ENCODE results near the gene UNKL.

Gene UNKL

GRCh38 chr16:1363501-1364041, 50.9 kb downstream of the UNKL start:
- peak; percentile 81 for DNase-seq
- in situ Hi-C loops (cut with MboI; ENCODE audit: low pct_unique_long_range_greater_than_20kb, low sequenced_read_pairs) = no loop called here

- no peak for DNase-seq
- in situ Hi-C loops (cut with MboI; ENCODE audit: low pct_unique_long_range_greater_than_20kb, low sequenced_read_pairs) = no loop called here
Measured at GRCh38 chr16:1362807-1363206, 51.7 kb downstream of the UNKL start.

GRCh38 chr16:1361685-1362360, 52.7 kb downstream of the UNKL start:
- no peak for DNase-seq
- in situ Hi-C loops (cut with MboI; ENCODE audit: low pct_unique_long_range_greater_than_20kb, low sequenced_read_pairs) = no loop called here

- in situ Hi-C loops (cut with MboI; ENCODE audit: low pct_unique_long_range_greater_than_20kb, low sequenced_read_pairs) = no loop called here
Measured at GRCh38 chr16:1357906-1358566, 56.5 kb downstream of the UNKL start.

GRCh38 chr16:1356061-1356900, 58.2 kb downstream of the UNKL start:
- in situ Hi-C loops (cut with MboI; ENCODE audit: low pct_unique_long_range_greater_than_20kb, low sequenced_read_pairs) = no loop called here
- no peak for DNase-seq

More at GRCh38 chr16:1357906-1358566, 56.5 kb downstream of the UNKL start:
- DNase-seq = no peak

- in situ Hi-C loops (cut with MboI; ENCODE audit: low pct_unique_long_range_greater_than_20kb, low sequenced_read_pairs) = no loop called here
- no peak for DNase-seq
Measured at GRCh38 chr16:1355591-1355990, 58.9 kb downstream of the UNKL start.

- in situ Hi-C loops (cut with MboI; ENCODE audit: low pct_unique_long_range_greater_than_20kb, low sequenced_read_pairs) = no loop called here
- DNase-seq = no peak
Measured at GRCh38 chr16:1354815-1355540, 59.5 kb downstream of the UNKL start.

- peak; percentile 78 for DNase-seq
- in situ Hi-C loops (cut with MboI; ENCODE audit: low pct_unique_long_range_greater_than_20kb, low sequenced_read_pairs) = no loop called here
Measured at GRCh38 chr16:1351582-1352362, 62.7 kb downstream of the UNKL start, which contains the start of the genes GNPTG and TSR3. Gene GNPTG (plus strand): TSS chr16:1351931. CDS start chr16:1351966, 35 bp downstream. Gene TSR3 (minus strand): TSS chr16:1351878. CDS start chr16:1351804, 74 bp downstream.

GRCh38 chr16:1351215-1351581, 63.3 kb downstream of the UNKL start:
- no peak for DNase-seq
- in situ Hi-C loops (cut with MboI; ENCODE audit: low pct_unique_long_range_greater_than_20kb, low sequenced_read_pairs) = no loop called here

GRCh38 chr16:1350691-1351090, 63.8 kb downstream of the UNKL start:
- in situ Hi-C loops (cut with MboI; ENCODE audit: low pct_unique_long_range_greater_than_20kb, low sequenced_read_pairs) = no loop called here

GRCh38 chr16:1349951-1350350, 64.6 kb downstream of the UNKL start:
- DNase-seq = no peak
- in situ Hi-C loops (cut with MboI; ENCODE audit: low pct_unique_long_range_greater_than_20kb, low sequenced_read_pairs) = no loop called here

More at GRCh38 chr16:1350691-1351090, 63.8 kb downstream of the UNKL start:
- no peak for DNase-seq

- DNase-seq = no peak
- in situ Hi-C loops (cut with MboI; ENCODE audit: low pct_unique_long_range_greater_than_20kb, low sequenced_read_pairs) = no loop called here
Measured at GRCh38 chr16:1349351-1349750, 65.2 kb downstream of the UNKL start.

GRCh38 chr16:1348926-1349325, 65.6 kb downstream of the UNKL start:
- DNase-seq = no peak
- in situ Hi-C loops (cut with MboI; ENCODE audit: low pct_unique_long_range_greater_than_20kb, low sequenced_read_pairs) = no loop called here

GRCh38 chr16:1348441-1348840, 66.1 kb downstream of the UNKL start:
- in situ Hi-C loops (cut with MboI; ENCODE audit: low pct_unique_long_range_greater_than_20kb, low sequenced_read_pairs) = no loop called here
- DNase-seq = no peak

- no peak for DNase-seq
- in situ Hi-C loops (cut with MboI; ENCODE audit: low pct_unique_long_range_greater_than_20kb, low sequenced_read_pairs) = no loop called here
Measured at GRCh38 chr16:1347962-1348361, 66.5 kb downstream of the UNKL start.

- DNase-seq = no peak
- in situ Hi-C loops (cut with MboI; ENCODE audit: low pct_unique_long_range_greater_than_20kb, low sequenced_read_pairs) = no loop called here
Measured at GRCh38 chr16:1347286-1347855, 67.1 kb downstream of the UNKL start.

GRCh38 chr16:1346422-1347285, 67.8 kb downstream of the UNKL start:
- no peak for DNase-seq
- in situ Hi-C loops (cut with MboI; ENCODE audit: low pct_unique_long_range_greater_than_20kb, low sequenced_read_pairs) = no loop called here
